ENCODE data around the gene NDUFS4. TPM values are rescaled to one million over a fixed set of nuclear protein-coding genes. Genes with fewer than 3 reads are reported as not detected.
"Not testable (repeated sequence)": the region's sequence is repeated elsewhere in the genome, so short reads cannot be mapped to it uniquely, and the experiment has no call there.

Gene NDUFS4
- total RNA-seq, 1 experiment from 2014 or later, result 92.9 TPM

- Mint-ChIP-seq H3K27me3 (ENCODE audit: low read depth) (no peaks in the 10 kb centered on the region), H3K4me3 (no peak overlapping the region), H3K36me3 (ENCODE audit: insufficient read depth in 1 of 3, low read depth in 3 of 3) (peaks cover 18 to 29% (median 19%) of the 10 kb centered on the region in 3 experiments), H3K27ac (no peak overlapping the region), H3K9me3 (peaks cover 6 to 8% of the 10 kb centered on the region in 2 experiments; a peak in 3 of 5 replicates), H3K4me1 (peaks cover 17 to 20% of the 10 kb centered on the region in 2 experiments)
- no peak overlapping the region for H3K9ac ChIP-seq (ENCODE audit: extremely low read depth, insufficient read length, low read length)
- no peak overlapping the region for H2BK20ac ChIP-seq (ENCODE audit: low read depth, low read length, poor library complexity, severe bottlenecking)
- H3K23me2 ChIP-seq (ENCODE audit: insufficient read length, low read depth, low read length, poor library complexity, severe bottlenecking), result no peaks in the 10 kb centered on the region
- no peaks in the 10 kb centered on the region for H4K20me1 ChIP-seq (ENCODE audit: control insufficient read depth, insufficient read depth, insufficient read length)
- H2BK5ac ChIP-seq (ENCODE audit: insufficient read length, low read length), result no peak overlapping the region
- no peak overlapping the region for H3T11ph ChIP-seq (ENCODE audit: low read length)
- no peak overlapping the region for H4K5ac ChIP-seq (ENCODE audit: insufficient read length, low read depth, low read length)
- no peaks in the 10 kb centered on the region for H3K9me3 ChIP-seq (ENCODE audit: control insufficient read depth, low read depth, low read length)
- no peak overlapping the region for H2AK5ac ChIP-seq (ENCODE audit: insufficient read length, low read length)
- H3K14ac ChIP-seq (ENCODE audit: insufficient read depth, low read length), result no peak overlapping the region
- H3K23ac ChIP-seq (ENCODE audit: insufficient read length, low read depth, low read length), result no peak overlapping the region
- H3K79me2 ChIP-seq (ENCODE audit: insufficient read depth, low read length), result no peaks in the 10 kb centered on the region
- no peak overlapping the region for H2AFZ ChIP-seq (ENCODE audit: low read length)
- H4K8ac ChIP-seq (replicated peaks; ENCODE audit: insufficient read length, low read depth, low read length), result no peak overlapping the region
- H3K4me2 ChIP-seq (ENCODE audit: insufficient read depth, insufficient read length, low read length), result no peak overlapping the region
- H2BK15ac ChIP-seq (ENCODE audit: low read depth, low read length), result no peak overlapping the region
- no peak overlapping the region for H4K91ac ChIP-seq (ENCODE audit: insufficient read length, low read depth, low read length)
- no peak overlapping the region for H3K4ac ChIP-seq (ENCODE audit: low read depth, low read length)
- H3K27ac ChIP-seq (ENCODE audit: insufficient read length, low read depth, low read length), result no peak overlapping the region
- WGBS (ENCODE audit: extremely low coverage, insufficient read length, low lambda C conversion rate), result no CpG with 5 or more reads among the region's 2 CpGs
- no peak overlapping the region for H2BK120ac ChIP-seq (ENCODE audit: low read depth, low read length, poor library complexity, severe bottlenecking)
- no peak overlapping the region for H2BK12ac ChIP-seq (ENCODE audit: insufficient read length, low read depth, low read length)
- no peak overlapping the region for H3K18ac ChIP-seq (ENCODE audit: insufficient read length, low read depth, low read length)
- TF ChIP-seq CTCF (conservative IDR thresholded peaks at IDR 0.05), result no peak
- no peaks in the 10 kb centered on the region for H3K4me1 ChIP-seq (ENCODE audit: insufficient read depth, low read length)
- H3K27me3 ChIP-seq (ENCODE audit: insufficient read depth, low read length), result no peaks in the 10 kb centered on the region
- H3K79me1 ChIP-seq (ENCODE audit: insufficient read depth, low read depth, low read length, poor library complexity, severe bottlenecking), result no peaks in the 10 kb centered on the region
- no peak overlapping the region for H3K56ac ChIP-seq (ENCODE audit: insufficient read length, low read depth, low read length)
- no peak for DNase-seq
Observed at GRCh38 chr5:53649352-53649751, 88.9 kb downstream of the NDUFS4 start.

DNA sequence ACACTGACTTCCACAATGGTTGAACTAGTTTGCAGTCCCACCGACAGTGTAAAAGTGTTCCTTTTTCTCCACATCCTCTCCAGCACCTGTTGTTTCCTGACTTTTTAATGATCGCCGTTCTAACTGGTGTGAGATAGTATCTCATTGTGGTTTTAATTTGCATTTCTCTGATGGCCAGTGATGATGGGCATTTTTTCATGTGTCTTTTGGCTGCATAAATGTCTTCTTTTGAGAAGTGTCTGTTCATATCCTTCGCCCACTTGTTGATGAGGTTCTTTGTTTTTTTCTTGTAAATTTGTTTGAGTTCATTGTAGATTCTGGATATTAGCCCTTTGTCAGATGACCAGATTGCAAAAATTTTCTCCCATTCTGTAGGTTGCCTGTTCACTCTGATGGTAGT lies 100.1 kb downstream of the NDUFS4 start:
- H3T11ph ChIP-seq (ENCODE audit: low read length); H3K4me1 ChIP-seq (ENCODE audit: insufficient read depth, low read length); H3K23ac ChIP-seq (ENCODE audit: insufficient read length, low read depth, low read length); H3K79me1 ChIP-seq (ENCODE audit: insufficient read depth, low read depth, low read length, poor library complexity, severe bottlenecking); H3K23me2 ChIP-seq (ENCODE audit: insufficient read length, low read depth, low read length, poor library complexity, severe bottlenecking); H2BK20ac ChIP-seq (ENCODE audit: low read depth, low read length, poor library complexity, severe bottlenecking); H2BK15ac ChIP-seq (ENCODE audit: low read depth, low read length); H4K20me1 ChIP-seq (ENCODE audit: control insufficient read depth, insufficient read depth, insufficient read length); H3K9me3 ChIP-seq (ENCODE audit: control insufficient read depth, low read depth, low read length); H3K27ac ChIP-seq (ENCODE audit: insufficient read length, low read depth, low read length); H2AFZ ChIP-seq (ENCODE audit: low read length); H2BK5ac ChIP-seq (ENCODE audit: insufficient read length, low read length); H4K8ac ChIP-seq (replicated peaks; ENCODE audit: insufficient read length, low read depth, low read length); H4K91ac ChIP-seq (ENCODE audit: insufficient read length, low read depth, low read length); H2AK5ac ChIP-seq (ENCODE audit: insufficient read length, low read length); H3K27me3 ChIP-seq (ENCODE audit: insufficient read depth, low read length); DNase-seq; H3K4ac ChIP-seq (ENCODE audit: low read depth, low read length); H2BK120ac ChIP-seq (ENCODE audit: low read depth, low read length, poor library complexity, severe bottlenecking); H3K9ac ChIP-seq (ENCODE audit: extremely low read depth, insufficient read length, low read length); H3K18ac ChIP-seq (ENCODE audit: insufficient read length, low read depth, low read length); H3K14ac ChIP-seq (ENCODE audit: insufficient read depth, low read length); H3K4me3 Mint-ChIP-seq; H2BK12ac ChIP-seq (ENCODE audit: insufficient read length, low read depth, low read length); H3K4me2 ChIP-seq (ENCODE audit: insufficient read depth, insufficient read length, low read length); H3K79me2 ChIP-seq (ENCODE audit: insufficient read depth, low read length); H4K5ac ChIP-seq (ENCODE audit: insufficient read length, low read depth, low read length); H3K4me1 Mint-ChIP-seq; H3K27me3 Mint-ChIP-seq (ENCODE audit: low read depth); H3K56ac ChIP-seq (ENCODE audit: insufficient read length, low read depth, low read length); H3K27ac Mint-ChIP-seq: not testable (repeated sequence)
- Mint-ChIP-seq H3K9me3 (peaks cover 27 to 31% of the 10 kb centered on the region in 2 experiments), H3K36me3 (ENCODE audit: insufficient read depth in 1 of 3, low read depth in 3 of 3) (peaks cover 32 to 51% (median 42%) of the 10 kb centered on the region in 3 experiments)
- no CpG with 5 or more reads among the region's 4 CpGs for WGBS (ENCODE audit: extremely low coverage, insufficient read length, low lambda C conversion rate)
